HG03097 (cell line): Measurements from ENCODE around the gene DIS3L2.
"Not testable (repeated sequence)": the region's sequence is repeated elsewhere in the genome, so short reads cannot be mapped to it uniquely, and the experiment has no call there.

ENCODE experiments used
- ATAC-seq: cut with Tn5 transposase; IDR thresholded peaks from one replicate; pipeline ENCODE4 v1.9.1; 2021; ENCODE audit not compliant: unreplicated experiment, low FRiP score

DIS3L2 gene

GRCh38 chr2:232327105-232328031 is 365.9 kb downstream of the DIS3L2 start:
- no peak for ATAC-seq

DNA sequence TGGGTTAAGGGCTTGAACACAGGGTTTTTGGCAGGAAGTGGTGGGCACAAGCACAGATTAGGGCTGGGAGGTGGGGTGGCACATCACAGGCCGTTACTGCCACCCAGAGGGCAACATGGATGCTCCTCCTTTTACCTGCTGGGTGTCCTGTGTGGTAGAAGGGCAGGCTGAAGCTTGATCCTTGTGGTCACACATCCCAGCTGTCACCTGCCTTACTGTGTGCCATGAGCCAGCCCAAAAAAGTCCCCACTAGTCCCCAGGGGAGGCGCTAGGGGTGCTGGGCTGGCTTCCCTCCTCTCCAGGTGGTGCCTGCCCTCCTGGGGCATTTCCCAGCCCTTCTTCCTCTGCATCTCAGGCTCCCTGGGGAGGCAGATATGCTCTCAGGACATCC is 366.5 kb downstream of the DIS3L2 start:
- no peak for ATAC-seq

DNA sequence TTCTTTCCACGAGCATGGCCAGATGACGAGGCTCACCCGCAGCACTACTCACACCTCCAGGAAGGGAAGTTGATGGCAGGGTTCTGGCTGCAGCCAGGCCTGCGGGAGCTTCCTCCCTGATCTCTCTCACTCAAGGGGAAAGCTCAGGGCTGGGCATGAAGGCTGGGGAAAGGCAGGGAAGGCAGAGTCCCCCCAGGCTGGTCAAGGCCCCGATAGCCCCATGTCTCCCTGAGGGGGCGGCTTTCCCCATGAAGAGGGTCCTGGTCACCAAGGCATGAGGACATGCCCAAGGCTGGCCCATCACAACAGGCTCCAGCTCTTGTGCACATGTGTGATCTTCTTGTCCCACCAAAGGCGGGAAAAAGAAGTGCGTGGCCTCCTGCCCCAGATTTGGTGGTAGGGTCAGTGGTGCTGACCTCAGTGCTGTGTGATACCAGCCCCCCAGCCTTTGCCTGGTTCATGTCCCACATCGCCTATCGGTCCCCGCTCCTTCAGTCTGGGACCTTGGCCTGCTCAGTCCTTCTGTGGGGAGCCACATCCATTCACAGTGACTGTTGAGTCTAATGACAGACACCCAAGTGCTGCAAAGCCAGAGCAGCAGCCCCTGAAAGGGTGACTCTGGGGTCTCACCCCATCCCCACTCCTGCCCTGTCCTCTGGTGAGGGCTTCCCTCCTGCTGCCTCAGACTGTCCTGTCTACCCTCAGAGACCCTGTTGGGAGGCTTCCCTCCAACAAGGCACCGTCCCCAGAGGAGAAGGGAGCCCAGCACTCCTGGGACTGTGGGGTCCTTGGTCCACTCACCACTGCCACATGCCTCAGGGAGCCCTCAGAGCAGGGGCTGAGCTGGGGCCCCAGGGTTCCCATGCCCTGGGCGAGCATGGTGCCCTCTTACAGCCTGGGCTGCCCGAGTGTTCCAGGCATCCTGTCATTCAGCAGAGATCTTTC is 367.3 kb downstream of the DIS3L2 start:
- ATAC-seq = no peak

DNA sequence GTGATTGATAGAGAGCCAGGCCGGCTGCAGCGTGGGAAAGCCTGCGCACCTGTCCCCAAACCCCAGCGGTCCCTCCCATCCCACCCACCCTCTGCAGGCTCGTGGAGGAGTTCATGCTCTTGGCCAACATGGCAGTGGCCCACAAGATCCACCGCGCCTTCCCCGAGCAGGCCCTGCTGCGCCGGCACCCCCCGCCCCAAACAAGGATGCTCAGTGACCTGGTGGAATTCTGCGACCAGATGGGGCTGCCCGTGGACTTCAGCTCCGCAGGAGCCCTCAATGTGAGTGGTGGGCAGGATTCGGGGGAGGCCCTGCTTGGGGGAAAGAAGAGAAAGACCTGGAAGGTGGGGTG is 368.2 kb downstream of the DIS3L2 start:
- ATAC-seq = no peak

GRCh38 chr2:232330068-232330999 is 368.8 kb downstream of the DIS3L2 start:
- no peak for ATAC-seq

DNA sequence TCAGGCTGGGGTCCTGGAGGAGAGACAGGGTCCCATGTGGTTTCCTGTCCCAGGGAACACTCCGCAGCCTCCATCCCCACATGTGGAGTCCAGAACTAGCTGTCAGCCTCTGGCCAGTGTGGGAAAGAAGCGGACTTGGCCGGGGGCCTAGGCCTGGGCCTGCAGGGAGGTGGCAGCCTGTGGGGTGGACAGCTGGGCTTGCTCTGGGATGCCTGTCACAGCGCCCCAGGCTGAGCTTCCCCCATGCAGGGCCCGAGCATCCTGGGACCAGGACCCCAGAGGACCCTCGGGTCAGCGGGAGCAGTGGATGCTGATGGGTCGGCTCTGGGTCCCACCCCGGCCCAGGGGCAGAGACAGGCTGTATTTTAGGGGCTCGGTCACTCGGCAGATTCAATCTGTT is 369.5 kb downstream of the DIS3L2 start:
- not testable (repeated sequence) for ATAC-seq

DNA sequence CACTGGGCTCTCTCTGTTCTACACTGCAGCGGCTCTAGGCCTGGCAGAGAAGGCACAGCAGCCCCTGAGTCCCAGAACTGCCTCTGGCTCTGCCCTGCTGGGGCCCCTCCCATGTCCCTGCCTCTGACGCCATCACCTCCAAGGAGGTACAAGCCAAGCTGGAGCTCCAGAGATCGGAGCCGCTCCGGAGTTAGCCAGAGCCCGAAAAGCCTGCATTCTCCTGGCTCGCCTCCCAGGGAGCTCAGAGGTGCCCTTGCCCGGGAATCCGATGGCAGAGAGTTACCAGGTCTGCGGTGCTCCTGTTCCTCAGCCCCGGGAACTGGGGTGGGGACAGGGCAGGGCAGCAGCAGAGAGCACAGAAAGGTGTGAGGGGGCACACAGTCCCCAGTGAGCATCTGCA is 370.1 kb downstream of the DIS3L2 start:
- not testable (repeated sequence) for ATAC-seq

- not testable (repeated sequence) for ATAC-seq
These were observed 370.9 kb downstream of the DIS3L2 start for GRCh38 chr2:232332244-232332939.

DNA sequence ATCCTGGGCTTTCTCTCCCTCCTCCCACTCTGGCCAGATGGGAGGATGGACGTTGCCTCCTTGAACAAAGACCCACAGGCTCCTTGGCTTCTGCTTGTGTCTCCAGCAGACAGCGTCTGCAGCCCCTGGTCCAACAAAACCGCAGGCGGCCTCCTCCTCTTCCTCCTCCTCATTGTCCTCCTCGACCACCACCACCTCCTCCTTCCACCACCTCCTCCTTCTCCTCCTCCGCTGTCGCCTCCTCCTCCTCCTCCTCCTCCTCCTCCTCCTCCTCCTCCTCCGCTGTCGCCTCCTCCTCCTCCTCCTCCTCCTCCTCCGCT is 371.4 kb downstream of the DIS3L2 start:
- ATAC-seq = no peak

GRCh38 chr2:232333361-232334135 is 372.0 kb downstream of the DIS3L2 start:
- ATAC-seq = no peak

DNA sequence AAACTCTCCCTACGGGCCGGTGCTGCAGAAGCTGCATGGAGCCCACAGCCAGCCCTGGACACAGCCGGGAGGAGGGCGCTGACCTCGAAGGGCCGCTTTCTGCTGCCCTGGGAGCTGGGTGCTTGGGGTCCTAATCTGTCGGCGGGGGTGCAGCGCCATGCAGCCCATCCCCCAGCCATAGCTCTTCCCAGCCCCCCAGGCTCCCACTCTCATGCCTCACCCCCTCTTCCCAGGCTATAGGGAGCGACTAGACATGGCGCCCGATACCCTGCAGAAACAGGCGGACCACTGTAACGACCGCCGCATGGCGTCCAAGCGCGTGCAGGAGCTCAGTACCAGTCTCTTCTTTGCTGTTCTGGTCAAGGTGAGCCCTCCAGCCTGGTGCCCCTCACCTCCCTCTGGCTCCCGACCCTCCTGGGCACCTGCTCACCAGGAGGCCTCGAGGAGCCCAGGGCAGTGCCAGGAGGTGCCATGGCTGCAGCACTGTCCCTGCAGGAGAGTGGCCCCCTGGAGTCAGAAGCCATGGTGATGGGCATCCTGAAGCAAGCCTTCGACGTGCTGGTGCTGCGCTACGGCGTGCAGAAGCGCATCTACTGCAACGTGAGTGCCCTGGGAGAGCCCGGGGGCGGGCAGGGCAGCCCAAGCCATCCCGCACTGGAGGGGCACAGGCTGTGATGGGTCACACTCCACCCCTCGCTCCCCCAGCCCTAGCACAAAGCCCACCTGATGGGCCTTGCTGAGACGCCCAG is 372.8 kb downstream of the DIS3L2 start:
- not testable (repeated sequence) for ATAC-seq

GRCh38 chr2:232334885-232335205 is 373.3 kb downstream of the DIS3L2 start:
- ATAC-seq = not testable (repeated sequence)

GRCh38 chr2:232335206-232335858 is 373.8 kb downstream of the DIS3L2 start:
- ATAC-seq = not testable (repeated sequence)

DNA sequence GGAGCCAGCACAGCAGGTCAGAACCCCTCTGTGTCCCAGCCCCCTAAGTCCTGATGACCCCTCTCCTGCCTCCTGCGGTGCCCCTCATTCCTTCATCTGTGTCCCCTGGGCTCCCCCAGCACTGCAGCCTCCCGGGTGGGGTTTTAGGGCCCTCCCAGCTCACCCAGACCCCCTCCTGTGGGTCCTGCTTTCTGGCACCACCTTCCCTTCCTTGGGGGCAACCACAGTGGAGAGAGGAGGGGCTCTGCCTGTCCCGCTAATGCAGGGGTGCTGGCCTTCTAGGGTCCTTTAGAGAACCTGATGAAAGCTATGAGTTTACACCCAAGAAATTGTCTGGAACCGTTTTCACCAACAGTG is 374.3 kb downstream of the DIS3L2 start:
- ATAC-seq = no peak

- ATAC-seq = no peak
These were observed 374.8 kb downstream of the DIS3L2 start for GRCh38 chr2:232336241-232336736.

DNA sequence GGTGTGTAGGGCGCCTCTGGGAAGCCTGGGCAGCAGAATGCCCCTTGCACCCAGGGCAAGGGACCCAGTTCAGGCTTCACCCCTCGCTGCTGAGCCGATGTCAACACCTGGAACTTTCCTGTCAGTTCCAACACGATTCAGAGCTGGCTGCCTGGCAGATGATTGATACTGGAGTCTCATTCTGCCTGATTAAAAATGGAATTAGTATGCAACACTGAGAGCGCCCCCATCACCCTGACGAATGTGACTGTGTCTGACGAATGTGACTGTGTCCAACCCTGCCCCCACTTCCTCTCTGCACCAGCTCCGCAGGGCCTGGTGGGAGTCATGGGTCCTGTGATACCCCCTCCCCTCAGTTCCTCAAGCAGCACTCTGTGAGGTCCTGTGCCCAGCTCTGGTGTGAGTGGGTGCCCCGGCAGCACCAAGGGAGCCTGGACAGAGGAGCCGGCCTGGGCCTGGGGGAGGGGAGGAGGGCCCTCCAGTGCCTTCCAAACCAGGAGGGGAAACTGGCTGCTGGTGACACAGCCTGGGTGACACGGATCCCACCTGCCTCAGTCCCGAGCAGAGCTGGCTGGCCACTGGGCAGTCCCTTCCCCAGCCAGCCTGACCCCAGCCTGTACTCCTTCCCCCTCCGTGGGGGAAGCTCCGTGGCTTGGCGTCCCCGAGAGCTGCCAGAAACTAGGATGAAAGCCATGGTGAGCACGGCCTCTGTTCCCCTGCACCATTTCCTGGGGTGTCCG is 375.6 kb downstream of the DIS3L2 start:
- ATAC-seq = no peak

GRCh38 chr2:232338094-232338758 is 376.7 kb downstream of the DIS3L2 start:
- not testable (repeated sequence) for ATAC-seq
